CD14-positive monocyte (primary cell): Measurements from ENCODE around the gene WNT7B. TPM values are rescaled to one million over a fixed set of nuclear protein-coding genes. Genes with fewer than 3 reads are reported as not detected.

Experiments used
- DNase-seq, 3 donors: peaks; one replicate each; pipeline ENCODE4 v3.0.0-alpha.2; 2011 to 2022
- H2AFZ ChIP-seq: 2 replicates; pipeline ENCODE4 v1.6.0; 2012; ENCODE audit warnings: mild to moderate bottlenecking, low read depth, low read length, inconsistent platforms; ENCODE audit not compliant: insufficient read depth, poor library complexity, severe bottlenecking
- H3K27ac ChIP-seq, 2 donors: 1 replicate in 1 of 2; 2 replicates in 1 of 2; pipeline ENCODE4 v1.5.1; 2012 to 2013; ENCODE audit warnings: low read length in 2 of 2, control low read depth in 1 of 2, inconsistent platforms in 1 of 2, low read depth in 1 of 2, mild to moderate bottlenecking in 1 of 2
- H3K27me3 ChIP-seq, 2 donors: one replicate each; pipeline versions ENCODE4 v1.6.0 to v1.6.1; 2011 to 2013; ENCODE audit warnings: low read length in 2 of 2; ENCODE audit not compliant: control insufficient read depth in 2 of 2, insufficient read depth in 2 of 2
- H3K36me3 ChIP-seq, 2 donors: replicated peaks in 1 of 2; 1 replicate in 1 of 2; 2 replicates in 1 of 2; pipeline versions ENCODE4 v1.5.1 to v1.6.1; 2012 to 2013; ENCODE audit warnings: low read length in 2 of 2, control low read depth in 1 of 2, inconsistent platforms in 1 of 2, mild to moderate bottlenecking in 1 of 2; ENCODE audit not compliant: insufficient read depth in 2 of 2, control insufficient read depth in 1 of 2
- H3K4me1 ChIP-seq, 2 donors: 1 replicate in 1 of 2; 2 replicates in 1 of 2; pipeline versions ENCODE4 v1.5.1 to v1.6.1; 2012 to 2013; ENCODE audit warnings: low read length in 2 of 2, control low read depth in 1 of 2, inconsistent platforms in 1 of 2, mild to moderate bottlenecking in 1 of 2, moderate library complexity in 1 of 2; ENCODE audit not compliant: insufficient read depth in 2 of 2, control insufficient read depth in 1 of 2
- H3K4me2 ChIP-seq: replicated peaks from 2 replicates; pipeline ENCODE3; 2012; ENCODE audit warnings: low read length, moderate library complexity, mild to moderate bottlenecking; ENCODE audit not compliant: poor library complexity, severe bottlenecking; ENCODE audit errors: extremely low read depth
- H3K4me3 ChIP-seq, 3 experiments: fragments of 200-600 bp in 1 of 3; sonication (generic) in 1 of 3; replicated peaks in 1 of 3; 1 replicate in 2 of 3; 2 replicates in 1 of 3; pipeline ENCODE4 v1.5.1; 2011 to 2013; ENCODE audit warnings: low read length in 3 of 3, mild to moderate bottlenecking in 3 of 3, control low read depth in 2 of 3, low read depth in 2 of 3, inconsistent platforms in 1 of 3, moderate library complexity in 1 of 3
- H3K79me2 ChIP-seq: 2 replicates; pipeline ENCODE4 v1.6.0; 2012; ENCODE audit warnings: mild to moderate bottlenecking, control low read depth, inconsistent platforms, low read length, moderate library complexity; ENCODE audit not compliant: insufficient read depth
- H3K9ac ChIP-seq: 2 replicates; pipeline ENCODE4 v1.6.0; 2017; ENCODE audit warnings: low read length, mild to moderate bottlenecking; ENCODE audit not compliant: insufficient read depth, poor library complexity, severe bottlenecking
- H3K9me3 ChIP-seq, 2 donors: replicated peaks in 1 of 2; 1 replicate in 1 of 2; 2 replicates in 1 of 2; pipeline versions ENCODE4 v1.5.1 to v1.6.1; 2012 to 2013; ENCODE audit warnings: low read length in 2 of 2, control low read depth in 1 of 2; ENCODE audit not compliant: control insufficient read depth in 1 of 2, insufficient read depth in 1 of 2
- H4K20me1 ChIP-seq: 2 replicates; pipeline ENCODE4 v1.6.0; 2012; ENCODE audit warnings: mild to moderate bottlenecking, low read length, control low read depth, moderate library complexity; ENCODE audit not compliant: insufficient read depth
- H3K27ac Mint-ChIP-seq, 7 donors: one replicate each; pipeline ENCODE4 v1.8.0; 2020; ENCODE audit warnings: mild to moderate bottlenecking in 7 of 7, mixed read lengths in 7 of 7, moderate library complexity in 6 of 7, inconsistent platforms in 2 of 7
- H3K27me3 Mint-ChIP-seq, 3 donors: one replicate each; pipeline ENCODE4 v1.8.0; 2021 to 2022; ENCODE audit warnings: low read depth in 3 of 3, mild to moderate bottlenecking in 3 of 3, mixed read lengths in 3 of 3, moderate library complexity in 3 of 3, inconsistent platforms in 1 of 3
- H3K36me3 Mint-ChIP-seq, 2 donors: one replicate each; pipeline ENCODE4 v1.8.0; 2020; ENCODE audit warnings: mixed read lengths in 2 of 2, inconsistent platforms in 1 of 2, mild to moderate bottlenecking in 1 of 2
- H3K4me1 Mint-ChIP-seq: one replicate; pipeline ENCODE4 v1.8.0; 2020; ENCODE audit warnings: mild to moderate bottlenecking, mixed read lengths
- H3K4me3 Mint-ChIP-seq, 2 donors: one replicate each; pipeline ENCODE4 v1.8.0; 2020; ENCODE audit warnings: mild to moderate bottlenecking in 2 of 2, mixed read lengths in 2 of 2, moderate library complexity in 1 of 2
- H3K9me3 Mint-ChIP-seq, 7 donors: one replicate each; pipeline ENCODE4 v1.8.0; 2020 to 2022; ENCODE audit warnings: mixed read lengths in 7 of 7, mild to moderate bottlenecking in 6 of 7, moderate library complexity in 6 of 7, inconsistent platforms in 2 of 7
- CTCF ChIP-seq: fragments of 200-600 bp; IDR thresholded peaks from one replicate; pipeline ENCODE4 v1.8.0; 2022; ENCODE audit warnings: antibody characterized with exemption, mild to moderate bottlenecking
- WGBS: methylation state at CpG from one replicate; pipeline ENCODE4 v1.1.5; 2013; ENCODE audit warnings: missing lambda C conversion rate; ENCODE audit not compliant: insufficient coverage; 5-methylcytosine and 5-hydroxymethylcytosine counted together
- intact Hi-C, 2 donors: fragments of 100-400 bp; cut with micrococcal nuclease; formaldehyde crosslinking; loops; one replicate each; pipeline versions ENCODE4 v1.15.0 to v1.15.1; 2023
- polyA plus RNA-seq, 3 donors: library from polyadenylated mRNA; depleted of rRNA in 1 of 3; unstranded in 2 of 3; stranded (reverse) in 1 of 3; fragments of 300-500 nt in 2 of 3; fragments of >200 nt in 1 of 3; fragmentation: Illumina TruSeq in 2 of 3; gene quantifications; 1 replicate in 2 of 3; 2 replicates in 1 of 3; pipeline ENCODE4 v1.2.3, GENCODE V29; 2012 to 2021

Gene WNT7B
- polyA plus RNA-seq, 3 donors, result not detected

- DNase-seq, result no peak
- Histone ChIP-seq H3K4me3 (no peak overlapping the region), H3K9me3 (no peaks in the 10 kb centered on the region), H3K27me3 (no peaks in the 10 kb centered on the region), H3K27ac (no peak overlapping the region), H4K20me1 (no peaks in the 10 kb centered on the region), H3K79me2 (no peaks in the 10 kb centered on the region), H3K9ac (no peak overlapping the region), H3K4me2 (no peak overlapping the region), H3K36me3 (no peaks in the 10 kb centered on the region), H3K4me1 (no peaks in the 10 kb centered on the region), H2AFZ (no peak overlapping the region)
- no peaks in the 10 kb centered on the region for H3K4me1 Mint-ChIP-seq
- 88% methylated on average over 20 of the region's 23 CpGs for WGBS
- no peak for TF ChIP-seq CTCF
- peaks cover 1 to 18% (median 10%) of the 10 kb centered on the region in 3 donors for H3K27me3 Mint-ChIP-seq
- intact Hi-C loops, result no loop called here
- no peak overlapping the region for H3K4me3 Mint-ChIP-seq
- no peaks in the 10 kb centered on the region for H3K36me3 Mint-ChIP-seq
- H3K9me3 Mint-ChIP-seq, result no peaks in the 10 kb centered on the region
- H3K27ac Mint-ChIP-seq, result no peak overlapping the region
Observed at GRCh38 chr22:45960477-45961386, 16.2 kb downstream of the WNT7B start.

GRCh38 chr22:45959719-45960476, 17.1 kb downstream of the WNT7B start:
- no peak overlapping the region for H3K9ac ChIP-seq
- no peaks in the 10 kb centered on the region for H3K27me3 ChIP-seq
- H3K79me2 ChIP-seq, result no peaks in the 10 kb centered on the region
- Mint-ChIP-seq H3K4me3 (no peak overlapping the region), H3K9me3 (no peaks in the 10 kb centered on the region), H3K27ac (no peak overlapping the region), H3K4me1 (no peaks in the 10 kb centered on the region), H3K27me3 (peaks cover 1 to 13% (median 10%) of the 10 kb centered on the region in 3 donors), H3K36me3 (no peaks in the 10 kb centered on the region)
- no peaks in the 10 kb centered on the region for H3K36me3 ChIP-seq
- no peak overlapping the region for H3K4me3 ChIP-seq
- H4K20me1 ChIP-seq, result no peaks in the 10 kb centered on the region
- no peak overlapping the region for H2AFZ ChIP-seq
- DNase-seq, result no peak
- no peaks in the 10 kb centered on the region for H3K9me3 ChIP-seq
- no peak overlapping the region for H3K4me2 ChIP-seq
- TF ChIP-seq CTCF, result no peak
- no peak overlapping the region for H3K27ac ChIP-seq
- H3K4me1 ChIP-seq, result no peaks in the 10 kb centered on the region
- 94% methylated on average over 16 of the region's 18 CpGs for WGBS
- intact Hi-C loops, result no loop called here
